ENCODE results near the gene MYO15A.

The MYO15A gene

GRCh38 chr17:18108401-18109312 lies at the start of gene MYO15A:
MYO15A (plus strand) TSS chr17:18108756; CDS start chr17:18118801, 10,045 bp downstream.
- no peaks in the 10 kb centered on the region for H3K9me3 Mint-ChIP-seq
- no peak within 1 kb of the TSS for H3K27ac Mint-ChIP-seq
- H3K36me3 Mint-ChIP-seq, result peaks cover 1% of the 10 kb centered on the region
- CTCF ChIA-PET, result no interaction called here
- H3K27me3 Mint-ChIP-seq, result no peaks in the 10 kb centered on the region
- no peak for DNase-seq
- no peaks in the 10 kb centered on the region for H3K4me1 Mint-ChIP-seq
- no peak within 1 kb of the TSS for H3K4me3 Mint-ChIP-seq

- peaks cover 31% of the 10 kb centered on the region for H3K36me3 Mint-ChIP-seq
- CTCF ChIA-PET, result no interaction called here
Observed at GRCh38 chr17:18059283-18059682, 49.3 kb upstream of the MYO15A start.

GRCh38 chr17:18064053-18064452 lies 44.5 kb upstream of the MYO15A start:
- CTCF ChIA-PET, result interaction anchor here (1.2 kb wide), 1 partner anchor 193 kb away, joined by 3 read pairs; no protein-coding TSS in a partner anchor
- H3K4me3 Mint-ChIP-seq, result no peak overlapping the region
- peaks cover 23% of the 10 kb centered on the region for H3K36me3 Mint-ChIP-seq
- no peaks in the 10 kb centered on the region for H3K4me1 Mint-ChIP-seq
- no peak overlapping the region for H3K27ac Mint-ChIP-seq
- H3K9me3 Mint-ChIP-seq, result no peaks in the 10 kb centered on the region
- no peak for DNase-seq
- no peaks in the 10 kb centered on the region for H3K27me3 Mint-ChIP-seq

More at GRCh38 chr17:18059283-18059682, 49.3 kb upstream of the MYO15A start:
- H3K27ac Mint-ChIP-seq, result no peak overlapping the region
- no peak for DNase-seq
- H3K4me3 Mint-ChIP-seq, result no peak overlapping the region
- H3K4me1 Mint-ChIP-seq, result no peaks in the 10 kb centered on the region
- H3K9me3 Mint-ChIP-seq, result no peaks in the 10 kb centered on the region
- H3K27me3 Mint-ChIP-seq, result no peaks in the 10 kb centered on the region

GRCh38 chr17:18065546-18065945 lies 43.0 kb upstream of the MYO15A start:
- CTCF ChIA-PET, result no interaction called here
- DNase-seq, result no peak
- H3K27ac Mint-ChIP-seq, result no peak overlapping the region
- peaks cover 6% of the 10 kb centered on the region for H3K27me3 Mint-ChIP-seq
- H3K4me3 Mint-ChIP-seq, result no peak overlapping the region
- H3K9me3 Mint-ChIP-seq, result no peaks in the 10 kb centered on the region
- H3K4me1 Mint-ChIP-seq, result no peaks in the 10 kb centered on the region
- H3K36me3 Mint-ChIP-seq, result peaks cover 17% of the 10 kb centered on the region

- DNase-seq, result no peak
- Mint-ChIP-seq H3K9me3 (no peaks in the 10 kb centered on the region), H3K36me3 (peaks cover 15% of the 10 kb centered on the region), H3K27ac (no peak overlapping the region), H3K4me1 (peaks cover 3% of the 10 kb centered on the region), H3K27me3 (peaks cover 17% of the 10 kb centered on the region), H3K4me3 (no peak overlapping the region)
- CTCF ChIA-PET, result no interaction called here
Observed at GRCh38 chr17:18066866-18067265, 41.7 kb upstream of the MYO15A start.

- peaks cover 33% of the 10 kb centered on the region for H3K27me3 Mint-ChIP-seq
- H3K27ac Mint-ChIP-seq, result no peak overlapping the region
- H3K4me1 Mint-ChIP-seq, result peaks cover 3% of the 10 kb centered on the region
- no peak for DNase-seq
- H3K36me3 Mint-ChIP-seq, result peaks cover 7% of the 10 kb centered on the region
- CTCF ChIA-PET, result no interaction called here
- H3K4me3 Mint-ChIP-seq, result no peak overlapping the region
- H3K9me3 Mint-ChIP-seq, result no peaks in the 10 kb centered on the region
Observed at GRCh38 chr17:18069101-18069500, 39.5 kb upstream of the MYO15A start.

GRCh38 chr17:18070861-18071340 lies 37.7 kb upstream of the MYO15A start:
- Mint-ChIP-seq H3K36me3 (no peaks in the 10 kb centered on the region), H3K4me1 (peaks cover 3% of the 10 kb centered on the region), H3K4me3 (no peak overlapping the region), H3K27me3 (peaks cover 41% of the 10 kb centered on the region), H3K9me3 (no peaks in the 10 kb centered on the region), H3K27ac (peak overlapping the region; percentile 74)
- CTCF ChIA-PET, result no interaction called here
- no peak for DNase-seq

- Mint-ChIP-seq H3K27ac (no peak overlapping the region), H3K9me3 (no peaks in the 10 kb centered on the region), H3K27me3 (peaks cover 48% of the 10 kb centered on the region), H3K4me1 (peaks cover 3% of the 10 kb centered on the region), H3K36me3 (no peaks in the 10 kb centered on the region), H3K4me3 (no peak overlapping the region)
- DNase-seq, result no peak
- CTCF ChIA-PET, result no interaction called here
Observed at GRCh38 chr17:18071751-18072150, 36.8 kb upstream of the MYO15A start.

- Mint-ChIP-seq H3K9me3 (no peaks in the 10 kb centered on the region), H3K27ac (no peak overlapping the region), H3K4me1 (peaks cover 3% of the 10 kb centered on the region), H3K36me3 (no peaks in the 10 kb centered on the region), H3K4me3 (no peak overlapping the region), H3K27me3 (peaks cover 71% of the 10 kb centered on the region)
- CTCF ChIA-PET, result no interaction called here
- DNase-seq, result no peak
Observed at GRCh38 chr17:18074566-18075272, 33.8 kb upstream of the MYO15A start.

- CTCF ChIA-PET, result no interaction called here
- H3K9me3 Mint-ChIP-seq, result no peaks in the 10 kb centered on the region
- DNase-seq, result no peak
- H3K36me3 Mint-ChIP-seq, result no peaks in the 10 kb centered on the region
- H3K4me3 Mint-ChIP-seq, result no peak overlapping the region
- peaks cover 65% of the 10 kb centered on the region for H3K27me3 Mint-ChIP-seq
- no peak overlapping the region for H3K27ac Mint-ChIP-seq
- H3K4me1 Mint-ChIP-seq, result no peaks in the 10 kb centered on the region
Observed at GRCh38 chr17:18076936-18077335, 31.6 kb upstream of the MYO15A start.

- Mint-ChIP-seq H3K9me3 (no peaks in the 10 kb centered on the region), H3K27ac (no peak overlapping the region), H3K4me3 (no peak overlapping the region), H3K4me1 (no peaks in the 10 kb centered on the region), H3K36me3 (no peaks in the 10 kb centered on the region), H3K27me3 (peaks cover 50% of the 10 kb centered on the region)
- CTCF ChIA-PET, result no interaction called here
- DNase-seq, result no peak
Observed at GRCh38 chr17:18079543-18079942, 29.0 kb upstream of the MYO15A start.

- CTCF ChIA-PET, result interaction anchor here (0.7 kb wide), 1 partner anchor 165 kb away, joined by 3 read pairs; no protein-coding TSS in a partner anchor
- H3K9me3 Mint-ChIP-seq, result no peaks in the 10 kb centered on the region
Observed at GRCh38 chr17:18084256-18084655, 24.3 kb upstream of the MYO15A start.

GRCh38 chr17:18087610-18088491 lies 20.7 kb upstream of the MYO15A start, which contains the start of gene DRG2:
DRG2 (plus strand) TSS chr17:18087948; CDS start chr17:18088024, 76 bp downstream.
- H3K4me1 Mint-ChIP-seq, result peaks cover 31% of the 10 kb centered on the region
- CTCF ChIA-PET, result no interaction called here
- H3K27me3 Mint-ChIP-seq, result no peaks in the 10 kb centered on the region
- peak; percentile 89 for DNase-seq
- H3K36me3 Mint-ChIP-seq, result peaks cover 16% of the 10 kb centered on the region
- no peaks in the 10 kb centered on the region for H3K9me3 Mint-ChIP-seq
- peak within 1 kb of the TSS; percentile 98 for H3K4me3 Mint-ChIP-seq
- peak within 1 kb of the TSS; percentile 96 for H3K27ac Mint-ChIP-seq

More at GRCh38 chr17:18084256-18084655, 24.3 kb upstream of the MYO15A start:
- no peak overlapping the region for H3K27ac Mint-ChIP-seq
- peaks cover 16% of the 10 kb centered on the region for H3K27me3 Mint-ChIP-seq
- peaks cover 8% of the 10 kb centered on the region for H3K36me3 Mint-ChIP-seq
- H3K4me1 Mint-ChIP-seq, result peaks cover 21% of the 10 kb centered on the region
- no peak overlapping the region for H3K4me3 Mint-ChIP-seq
- no peak for DNase-seq

- H3K27me3 Mint-ChIP-seq, result no peaks in the 10 kb centered on the region
- H3K4me1 Mint-ChIP-seq, result peaks cover 31% of the 10 kb centered on the region
- CTCF ChIA-PET, result no interaction called here
- DNase-seq, result no peak
- no peaks in the 10 kb centered on the region for H3K9me3 Mint-ChIP-seq
- H3K4me3 Mint-ChIP-seq, result peak overlapping the region; percentile 98
- peaks cover 28% of the 10 kb centered on the region for H3K36me3 Mint-ChIP-seq
- no peak overlapping the region for H3K27ac Mint-ChIP-seq
Observed at GRCh38 chr17:18089613-18090012, 18.9 kb upstream of the MYO15A start.
